ENCODE results near the gene EVC. TPM values are rescaled to one million over a fixed set of nuclear protein-coding genes. Genes with fewer than 3 reads are reported as not detected.
"Not testable (repeated sequence)": the region's sequence is repeated elsewhere in the genome, so short reads cannot be mapped to it uniquely, and the experiment has no call there.

The EVC gene
- total and polyA plus RNA-seq, 8 donors, result 18.8 to 36.2 (median 31.3) TPM

DNA sequence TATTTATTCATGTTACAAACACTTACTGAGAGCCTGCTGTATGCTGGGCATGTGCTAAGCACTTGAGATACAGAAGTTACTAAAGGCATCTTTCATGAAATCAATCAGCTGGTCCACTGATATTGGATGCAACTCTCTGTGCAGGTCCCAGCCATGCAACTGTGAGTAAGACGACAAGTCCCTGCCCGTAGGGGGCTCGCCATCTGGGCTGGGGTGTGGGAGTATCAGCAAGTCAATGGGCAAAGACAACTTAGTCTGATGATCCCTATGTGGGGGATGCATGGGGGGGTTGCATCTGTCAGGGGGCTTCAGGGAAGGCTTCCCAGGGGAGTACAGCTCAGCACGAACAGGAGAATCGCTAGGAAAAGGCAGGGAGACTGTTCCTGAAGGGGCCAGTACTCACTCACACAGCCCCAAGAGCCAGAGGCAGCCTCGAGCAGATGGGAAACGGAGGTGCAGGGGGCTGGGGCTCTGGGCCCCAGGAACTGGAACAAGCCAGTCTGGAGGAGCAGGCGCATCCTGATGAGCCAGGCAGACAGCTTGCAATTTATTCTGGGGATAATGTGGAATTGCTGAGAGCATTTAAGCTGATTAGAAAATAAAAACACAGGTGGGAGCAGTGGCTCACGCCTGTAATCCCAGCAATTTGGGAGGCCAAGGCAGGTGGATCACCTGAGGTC lies 141.7 kb downstream of the EVC start:
- no peak for DNase-seq
- intact Hi-C loops (cut with DNase I), result no loop called here
- no peaks in the 10 kb centered on the region for H3K9me3 ChIP-seq
- H3K36me3 ChIP-seq, result no peaks in the 10 kb centered on the region
- TF ChIP-seq CTCF (IDR thresholded peaks at IDR 0.05), result no peak
- no peak overlapping the region for H3K27ac ChIP-seq
- ATAC-seq, result no peak
- H3K4me3 ChIP-seq, result no peak overlapping the region
- H3K4me1 ChIP-seq, result no peaks in the 10 kb centered on the region
- no peaks in the 10 kb centered on the region for H3K27me3 ChIP-seq

DNA sequence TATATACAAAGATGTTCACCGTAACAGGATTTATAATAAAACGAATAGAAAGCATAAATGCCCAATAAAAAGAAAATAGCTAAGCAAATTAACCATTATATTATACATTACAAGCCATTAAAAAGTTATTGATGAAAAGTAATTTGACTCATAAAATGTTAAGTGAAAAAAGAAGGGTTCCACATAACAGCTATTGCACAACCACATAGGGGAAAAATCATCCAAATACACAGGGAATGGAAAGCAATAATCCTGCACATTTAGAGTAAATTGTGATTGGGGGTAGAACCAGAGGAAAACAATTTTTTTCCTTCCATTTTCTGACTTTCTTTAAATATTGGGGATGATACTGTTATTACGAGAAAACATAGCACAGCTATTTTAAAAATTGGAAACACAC lies 143.9 kb downstream of the EVC start:
- Histone ChIP-seq H3K9me3 (no peaks in the 10 kb centered on the region), H3K4me1 (no peaks in the 10 kb centered on the region), H3K27me3 (no peaks in the 10 kb centered on the region), H3K4me3 (no peak overlapping the region), H3K27ac (no peak overlapping the region), H3K36me3 (no peaks in the 10 kb centered on the region)
- TF ChIP-seq CTCF (IDR thresholded peaks at IDR 0.05), result no peak
- no peak for ATAC-seq
- intact Hi-C loops (cut with DNase I), result no loop called here
- no peak for DNase-seq

DNA sequence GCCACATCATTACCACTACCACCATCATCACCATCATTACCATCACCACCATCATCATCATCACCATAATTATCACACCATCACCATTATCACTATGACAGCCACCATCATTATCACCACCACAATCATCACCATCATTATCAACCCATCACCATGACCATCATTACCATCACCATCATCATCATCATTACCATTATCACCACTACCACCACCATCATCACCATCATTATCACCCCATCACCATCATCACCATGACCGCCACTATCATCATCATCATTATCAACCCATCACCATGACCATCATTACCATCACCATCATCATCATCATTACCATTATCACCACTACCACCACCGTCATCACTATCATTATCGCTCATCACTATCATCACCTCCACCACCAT lies 145.4 kb downstream of the EVC start:
- DNase-seq; H3K27ac ChIP-seq; H3K4me3 ChIP-seq; H3K27me3 ChIP-seq; H3K9me3 ChIP-seq; ATAC-seq; intact Hi-C loops (cut with DNase I); H3K36me3 ChIP-seq; H3K4me1 ChIP-seq: not testable (repeated sequence)

- Histone ChIP-seq H3K27ac (no peak overlapping the region), H3K9me3 (no peaks in the 10 kb centered on the region), H3K4me3 (no peak overlapping the region), H3K36me3 (no peaks in the 10 kb centered on the region), H3K27me3 (no peaks in the 10 kb centered on the region), H3K4me1 (no peaks in the 10 kb centered on the region)
- intact Hi-C loops (cut with DNase I), result no loop called here
- no peak for ATAC-seq
- TF ChIP-seq CTCF (IDR thresholded peaks at IDR 0.05), result no peak
- DNase-seq, result no peak
Observed at GRCh38 chr4:5857199-5857598, 146.2 kb downstream of the EVC start.

- ATAC-seq (no peak), DNase-seq (peak in 1 of 4 donors; percentile 54)
- Histone ChIP-seq H3K4me1 (no peaks in the 10 kb centered on the region), H3K9me3 (no peaks in the 10 kb centered on the region), H3K27me3 (no peaks in the 10 kb centered on the region), H3K36me3 (no peaks in the 10 kb centered on the region), H3K27ac (no peak overlapping the region), H3K4me3 (no peak overlapping the region)
- intact Hi-C loops (cut with DNase I), result no loop called here
- no peak for TF ChIP-seq CTCF (IDR thresholded peaks at IDR 0.05)
Observed at GRCh38 chr4:5858020-5858769, 147.2 kb downstream of the EVC start.

Measured in left lung (tissue), 10 donors.